GM18502 (cell line): ENCODE results near the gene KDM6B.

Source experiments
- ATAC-seq: cut with Tn5 transposase; IDR thresholded peaks from one replicate; pipeline ENCODE4 v1.9.1; 2021; ENCODE audit warnings: mild to moderate bottlenecking; ENCODE audit not compliant: unreplicated experiment, poor library complexity

The KDM6B gene

DNA sequence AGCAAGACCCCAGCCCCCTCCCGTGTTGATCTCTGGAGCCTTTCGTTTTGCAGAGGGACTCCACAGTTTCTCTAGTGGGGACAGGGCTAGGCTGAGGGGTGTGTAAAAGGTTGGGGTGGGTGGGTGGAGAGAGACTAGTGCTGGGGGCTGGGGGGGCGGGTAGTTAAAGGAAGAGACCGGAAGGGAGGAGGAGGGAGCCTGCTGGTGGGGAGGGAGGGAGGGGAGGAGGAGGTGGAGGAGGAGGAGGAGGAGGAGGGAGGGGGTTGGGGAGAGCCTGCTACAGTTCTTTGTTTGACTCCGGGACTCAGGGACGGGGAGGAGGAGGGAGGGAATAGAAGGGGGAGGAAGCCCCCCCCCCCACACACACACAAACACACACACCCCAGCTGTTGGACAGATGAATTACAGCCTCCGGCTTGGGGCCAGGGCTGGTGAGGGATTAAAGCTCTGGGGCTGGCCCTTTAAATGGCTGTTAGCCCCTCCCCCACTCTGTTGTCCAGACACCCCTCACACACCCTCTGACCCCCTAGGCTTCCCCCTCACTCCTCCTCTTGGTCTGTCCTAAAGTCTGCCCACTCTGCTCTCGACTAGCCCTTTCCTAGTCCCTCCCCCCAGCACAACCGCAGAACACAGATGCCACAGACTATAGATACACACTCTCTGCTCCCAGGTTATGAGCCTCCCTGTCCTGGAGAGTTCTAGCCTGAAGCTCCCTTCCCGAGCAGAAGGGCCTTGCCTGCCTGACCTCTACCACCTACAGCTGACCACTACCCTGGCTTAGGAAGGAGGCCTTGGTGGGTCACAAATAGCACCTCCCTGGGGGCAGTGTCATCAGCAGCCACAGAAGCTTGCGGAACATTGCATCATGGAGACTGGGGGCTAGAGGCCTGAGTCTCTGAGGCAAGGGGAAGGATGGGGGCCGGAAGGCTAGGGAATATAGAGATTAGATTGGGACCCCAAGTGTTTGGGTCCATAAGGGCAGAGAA, 4.4 kb downstream of the KDM6B start:
- ATAC-seq = no peak

DNA sequence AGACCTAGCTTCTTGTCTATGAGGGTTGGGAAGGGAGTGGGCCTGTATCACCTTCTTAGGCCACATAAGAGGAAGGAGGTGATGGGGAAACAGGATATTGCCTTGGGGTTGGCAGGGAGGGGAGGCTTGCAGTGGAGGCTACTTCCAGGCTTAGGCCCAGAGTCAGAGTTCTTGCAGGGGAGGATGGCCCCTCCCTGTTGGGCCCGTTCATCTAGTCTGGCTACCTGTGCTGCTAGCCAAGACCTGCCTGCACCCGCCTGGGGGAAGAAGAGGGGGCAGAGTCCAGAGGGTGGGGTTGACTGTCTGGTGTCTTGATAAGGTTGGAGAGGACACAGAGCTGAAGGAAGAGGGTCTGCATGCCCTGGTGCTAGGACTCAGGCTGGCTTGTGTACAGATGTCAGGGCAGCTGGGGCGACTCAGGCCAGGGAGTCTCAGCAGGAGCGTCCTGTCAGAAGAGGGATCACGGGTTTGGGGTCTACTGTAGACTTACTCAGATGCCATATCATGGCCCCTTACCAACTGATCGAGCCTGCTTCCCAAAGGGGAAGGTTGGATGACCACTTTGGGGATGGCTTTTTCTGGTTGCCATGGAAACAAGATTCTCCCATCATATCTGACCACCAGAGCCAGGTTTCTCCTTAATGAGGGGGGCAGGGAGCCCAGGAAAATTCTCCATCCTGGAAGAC, 5.3 kb downstream of the KDM6B start:
- ATAC-seq = no peak

DNA sequence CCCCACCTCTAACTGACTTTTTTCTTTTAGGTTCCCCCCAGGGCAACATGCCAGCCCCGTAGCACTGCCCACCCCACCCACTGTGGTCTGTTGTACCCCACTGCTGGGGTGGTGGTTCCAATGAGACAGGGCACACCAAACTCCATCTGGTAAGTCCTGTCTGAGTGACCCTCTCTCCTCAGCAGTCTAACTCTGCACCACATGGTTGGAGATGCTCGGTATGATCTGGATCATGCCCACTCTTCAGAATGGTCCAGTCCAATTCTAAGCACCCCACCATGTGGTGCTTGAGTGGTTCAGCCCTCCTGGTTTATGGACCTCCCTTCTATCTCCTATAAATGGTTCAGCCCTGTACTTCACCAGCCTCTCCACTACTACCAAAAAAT, 5.9 kb downstream of the KDM6B start:
- ATAC-seq = no peak

DNA sequence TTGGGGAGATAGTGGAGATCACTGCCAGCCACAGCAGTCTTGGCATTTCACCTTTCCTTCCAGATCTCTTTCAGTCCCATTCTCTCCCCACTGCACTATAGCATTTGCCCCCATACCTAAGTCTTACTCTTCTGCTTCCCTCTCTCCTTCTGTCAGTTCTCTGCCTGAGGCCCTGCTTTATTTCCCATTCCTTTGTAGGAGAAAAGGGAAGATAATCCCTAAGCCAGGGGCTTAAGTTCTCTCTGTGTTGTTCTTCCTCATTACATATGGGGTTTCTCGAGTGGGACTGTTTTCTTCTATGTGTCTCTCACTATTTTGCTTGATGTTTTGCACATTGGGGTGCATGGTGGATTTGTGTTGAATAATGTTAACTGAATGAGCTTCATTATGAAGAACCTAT, 6.4 kb downstream of the KDM6B start:
- no peak for ATAC-seq

DNA sequence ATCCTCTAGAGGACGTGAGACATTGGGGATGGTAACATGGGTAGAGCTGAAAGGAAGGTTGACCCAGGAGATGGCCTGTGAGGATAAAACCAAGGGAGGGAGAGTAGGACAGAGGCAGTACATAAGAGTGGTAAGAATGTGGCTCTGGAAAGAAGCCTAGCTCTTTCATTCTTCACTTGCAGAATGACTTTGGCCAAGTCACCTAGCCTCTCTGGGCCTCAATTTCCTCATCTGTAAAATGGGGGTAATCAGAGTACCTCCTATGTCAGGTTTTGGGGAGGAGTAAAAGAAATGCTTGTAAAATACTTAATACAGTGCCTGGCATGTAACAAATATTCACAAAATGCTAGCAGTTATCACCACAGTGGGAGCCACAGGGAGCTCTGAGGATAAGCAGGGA, 6.9 kb downstream of the KDM6B start:
- ATAC-seq = no peak

DNA sequence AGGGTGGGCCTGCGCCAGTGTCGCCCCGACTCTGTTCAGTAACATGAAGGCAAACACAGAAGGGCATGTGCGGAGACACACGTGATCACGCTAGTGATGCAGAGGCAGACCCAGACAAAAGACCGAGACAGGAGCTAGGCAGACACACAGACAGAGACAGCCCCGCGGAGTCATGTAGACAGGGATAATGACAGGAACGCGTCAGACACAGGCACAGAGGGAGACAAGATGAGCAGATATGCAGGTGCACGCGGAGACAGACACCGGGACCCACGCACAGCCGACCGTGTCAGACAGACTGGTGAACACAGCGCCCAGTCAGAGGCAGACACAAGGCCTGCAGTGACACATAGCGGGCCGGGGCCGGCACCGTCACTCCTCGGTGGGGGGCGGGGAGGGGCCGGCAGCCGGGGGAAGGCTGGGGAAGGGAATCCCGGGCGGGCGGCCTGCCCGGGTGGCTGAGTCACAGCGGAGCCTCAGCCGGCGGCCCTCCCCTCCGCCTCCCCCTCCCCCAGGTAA, 7.4 kb downstream of the KDM6B start:
- no peak for ATAC-seq

DNA sequence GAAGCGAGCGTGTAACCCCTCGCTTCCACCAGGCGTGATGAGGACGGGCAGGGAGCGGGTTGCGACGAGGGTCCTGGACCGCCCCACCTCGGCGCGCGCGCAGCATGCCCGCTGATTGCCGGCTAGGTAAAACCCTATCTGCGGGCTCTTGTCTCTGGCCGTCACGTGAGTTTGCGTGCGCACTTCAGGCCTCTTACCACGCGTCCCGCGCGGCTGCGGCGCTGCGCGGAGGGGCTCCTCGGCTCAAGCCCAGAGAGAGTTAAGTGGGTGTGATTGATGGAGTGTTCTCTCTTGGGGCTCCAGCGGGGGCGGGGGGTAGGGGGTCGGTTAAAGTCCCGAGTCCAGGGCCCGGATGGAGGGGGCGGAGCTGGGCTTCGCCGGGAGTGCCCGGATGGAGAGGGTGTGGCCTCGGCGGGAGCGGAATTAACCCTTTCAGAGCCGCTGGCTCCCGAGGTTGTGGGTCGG, 7.9 kb downstream of the KDM6B start:
- ATAC-seq = peak; percentile 15

DNA sequence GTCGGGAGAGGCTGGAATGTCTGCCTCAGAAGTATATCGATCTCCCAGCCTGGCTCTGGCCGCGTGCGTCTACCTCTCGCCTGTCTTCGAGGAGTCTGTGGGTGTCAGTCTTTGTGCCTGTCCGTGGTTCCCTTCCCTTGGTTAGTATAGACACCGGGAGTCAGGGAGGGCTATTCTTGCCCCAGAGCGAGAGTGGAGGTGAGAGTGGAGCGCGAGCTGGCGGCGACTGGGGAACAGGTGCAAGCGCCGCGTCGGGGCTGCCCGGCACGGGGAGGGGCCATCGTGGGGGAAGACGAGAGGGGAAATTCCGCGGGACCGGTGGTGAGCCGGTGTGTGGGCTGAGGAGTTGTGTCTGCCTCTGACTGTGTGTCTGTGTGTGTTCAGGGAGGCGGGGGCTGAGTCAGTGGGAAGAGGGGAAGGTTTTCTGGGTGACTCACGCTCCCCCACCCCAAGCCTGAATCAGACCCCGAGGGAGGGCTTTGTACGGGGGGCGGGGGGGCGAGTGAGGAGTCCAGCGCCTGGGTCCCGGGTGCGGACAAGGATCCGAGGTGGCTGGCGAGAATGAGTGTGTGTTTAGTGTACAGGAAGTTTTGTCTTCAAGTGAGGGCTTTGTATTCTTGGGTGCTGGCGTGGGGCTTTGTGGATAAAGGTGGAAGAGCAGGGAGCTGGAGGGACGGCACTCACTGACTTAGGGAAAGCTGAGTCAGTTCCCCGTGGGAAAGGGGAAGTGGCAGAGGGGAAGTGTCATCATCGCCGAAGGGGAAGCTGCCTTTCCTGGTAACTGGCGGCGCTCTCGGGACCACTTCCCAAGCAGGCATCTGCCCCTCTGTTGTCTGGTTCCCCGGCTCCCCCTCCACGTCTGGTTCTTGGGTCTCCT, 8.6 kb downstream of the KDM6B start:
- peak; percentile 41 for ATAC-seq

DNA sequence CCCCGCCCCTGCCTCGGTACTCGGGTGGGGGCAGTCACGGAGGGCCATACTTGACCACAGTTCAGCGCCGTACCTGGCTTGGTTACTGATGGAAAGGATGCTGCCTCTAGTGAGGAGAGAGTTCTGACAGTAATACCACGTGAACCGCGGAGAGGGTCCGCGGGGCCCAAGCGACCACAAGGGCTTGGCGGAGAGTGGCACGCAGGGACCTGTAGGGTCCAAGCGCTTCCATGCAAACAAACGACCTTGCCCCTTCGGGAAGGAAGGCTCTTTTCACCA, 9.2 kb downstream of the KDM6B start:
- ATAC-seq = peak; percentile 7

DNA sequence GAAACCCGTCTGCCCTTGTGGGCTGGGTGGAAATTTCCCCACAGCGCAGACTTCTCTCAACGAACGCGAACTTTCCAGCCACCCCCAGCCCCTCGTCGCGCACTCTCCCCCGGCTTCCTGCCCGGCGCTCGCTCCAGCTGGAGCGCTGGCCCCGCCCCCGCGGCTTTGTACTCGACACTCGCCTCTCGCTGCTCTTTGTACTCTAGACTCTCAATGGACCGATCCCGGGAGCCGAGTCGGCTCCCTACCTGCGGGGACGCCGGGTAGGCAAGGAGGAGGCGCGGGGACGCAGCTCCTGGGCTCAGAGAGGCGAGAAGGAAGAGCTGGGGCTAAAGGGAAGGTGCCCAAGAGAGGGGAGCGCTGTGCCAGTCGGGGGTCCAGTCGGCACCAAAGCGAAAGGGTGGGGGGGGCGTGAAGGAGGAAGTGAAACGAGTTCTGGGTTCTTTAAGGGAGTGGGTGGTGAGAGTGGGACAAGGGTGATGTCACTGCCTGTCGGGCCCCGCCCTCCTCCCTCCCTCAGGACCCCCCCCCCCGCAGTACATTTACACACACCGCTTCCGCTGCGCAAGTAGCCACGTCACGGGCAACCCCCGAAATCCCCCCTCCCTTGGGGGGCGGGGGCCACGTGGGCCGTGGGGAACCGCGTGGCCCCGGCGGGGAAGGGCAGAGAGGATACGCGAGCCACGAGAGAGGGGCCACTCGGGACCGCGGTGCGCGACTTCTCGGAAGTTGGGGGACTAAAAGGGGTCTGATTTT, 9.7 kb downstream of the KDM6B start:
- ATAC-seq = peak; percentile 26

DNA sequence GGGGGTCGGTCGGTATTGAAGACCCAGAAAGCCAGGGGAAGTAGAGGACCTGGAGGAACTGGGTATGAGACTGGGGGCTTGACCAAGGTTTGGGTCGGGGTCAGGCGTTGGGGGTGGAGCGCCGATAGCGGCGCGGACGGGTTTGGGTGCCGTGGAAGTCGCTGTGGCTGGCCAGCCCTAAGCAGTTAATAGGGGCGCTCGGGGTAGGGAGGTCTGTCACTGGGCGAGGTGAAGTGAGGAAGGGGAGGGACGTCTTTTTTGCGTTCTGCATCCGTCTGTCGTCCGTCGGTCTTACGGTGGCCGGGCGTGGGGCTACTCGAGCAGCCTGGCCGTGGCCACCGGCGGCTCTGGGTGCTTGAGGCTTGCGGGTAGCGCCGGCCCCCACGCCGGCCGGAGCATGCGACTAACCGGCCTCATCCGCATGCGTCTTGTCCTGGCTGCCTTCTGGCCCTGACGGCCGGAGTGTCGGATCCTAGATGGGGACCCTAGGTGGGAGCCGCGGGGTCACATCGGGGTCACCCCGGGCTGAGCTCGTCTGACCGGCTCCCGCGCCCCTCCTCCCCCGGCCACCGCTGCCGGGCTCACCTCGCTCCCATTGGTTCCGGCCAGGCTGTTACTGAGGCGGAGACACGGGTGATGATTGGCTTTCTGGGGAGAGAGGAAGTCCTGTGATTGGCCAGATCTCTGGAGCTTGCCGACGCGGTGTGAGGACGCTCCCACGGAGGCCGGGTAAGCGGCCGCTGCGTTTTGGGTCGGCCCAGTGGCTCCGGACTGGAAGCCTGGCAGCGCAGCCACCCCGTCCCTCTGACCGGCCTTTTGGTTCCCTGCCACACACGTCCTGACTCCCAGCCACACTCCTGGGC, 10.5 kb downstream of the KDM6B start:
- ATAC-seq = peak; percentile 51

DNA sequence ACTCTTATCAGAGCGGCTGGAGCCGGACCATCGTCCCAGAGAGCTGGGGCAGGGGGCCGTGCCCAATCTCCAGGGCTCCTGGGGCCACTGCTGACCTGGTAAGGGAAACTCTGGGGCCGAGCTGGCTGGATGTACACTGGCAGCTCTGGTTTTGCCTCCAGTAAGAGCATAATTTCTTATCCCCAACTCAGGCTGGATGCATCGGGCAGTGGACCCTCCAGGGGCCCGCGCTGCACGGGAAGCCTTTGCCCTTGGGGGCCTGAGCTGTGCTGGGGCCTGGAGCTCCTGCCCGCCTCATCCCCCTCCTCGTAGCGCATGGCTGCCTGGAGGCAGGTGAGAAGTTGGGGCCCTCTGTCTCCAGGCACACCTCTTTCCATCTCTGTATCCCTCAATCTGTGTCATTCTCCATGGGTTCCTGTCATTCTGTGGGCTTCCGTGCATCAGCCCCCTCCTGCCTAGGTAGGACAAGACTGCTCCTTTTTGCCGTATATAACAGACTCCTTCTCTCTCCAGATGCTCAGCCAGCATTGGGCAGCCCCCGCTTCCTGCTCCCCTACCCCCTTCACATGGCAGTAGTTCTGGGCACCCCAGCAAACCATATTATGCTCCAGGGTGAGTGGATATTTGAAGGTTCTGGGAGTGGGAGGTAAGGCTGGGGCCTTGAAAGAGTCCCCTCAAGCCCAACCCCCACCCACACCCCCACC, 11.5 kb downstream of the KDM6B start:
- no peak for ATAC-seq

DNA sequence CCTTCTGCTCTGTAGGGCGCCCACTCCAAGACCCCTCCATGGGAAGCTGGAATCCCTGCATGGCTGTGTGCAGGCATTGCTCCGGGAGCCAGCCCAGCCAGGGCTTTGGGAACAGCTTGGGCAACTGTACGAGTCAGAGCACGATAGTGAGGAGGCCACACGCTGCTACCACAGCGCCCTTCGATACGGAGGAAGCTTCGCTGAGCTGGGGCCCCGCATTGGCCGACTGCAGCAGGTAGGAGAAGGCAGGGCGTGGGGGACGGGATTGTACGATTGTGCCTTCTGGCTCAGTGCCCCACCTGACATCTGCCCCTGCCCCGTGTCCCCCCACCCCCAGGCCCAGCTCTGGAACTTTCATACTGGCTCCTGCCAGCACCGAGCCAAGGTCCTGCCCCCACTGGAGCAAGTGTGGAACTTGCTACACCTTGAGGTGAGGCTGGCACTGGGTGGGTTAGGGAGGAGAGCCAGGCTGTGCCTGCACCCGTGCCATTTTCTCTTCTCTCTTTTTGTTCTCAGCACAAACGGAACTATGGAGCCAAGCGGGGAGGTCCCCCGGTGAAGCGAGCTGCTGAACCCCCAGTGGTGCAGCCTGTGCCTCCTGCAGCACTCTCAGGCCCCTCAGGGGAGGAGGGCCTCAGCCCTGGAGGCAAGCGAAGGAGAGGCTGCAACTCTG, 12.2 kb downstream of the KDM6B start:
- no peak for ATAC-seq

DNA sequence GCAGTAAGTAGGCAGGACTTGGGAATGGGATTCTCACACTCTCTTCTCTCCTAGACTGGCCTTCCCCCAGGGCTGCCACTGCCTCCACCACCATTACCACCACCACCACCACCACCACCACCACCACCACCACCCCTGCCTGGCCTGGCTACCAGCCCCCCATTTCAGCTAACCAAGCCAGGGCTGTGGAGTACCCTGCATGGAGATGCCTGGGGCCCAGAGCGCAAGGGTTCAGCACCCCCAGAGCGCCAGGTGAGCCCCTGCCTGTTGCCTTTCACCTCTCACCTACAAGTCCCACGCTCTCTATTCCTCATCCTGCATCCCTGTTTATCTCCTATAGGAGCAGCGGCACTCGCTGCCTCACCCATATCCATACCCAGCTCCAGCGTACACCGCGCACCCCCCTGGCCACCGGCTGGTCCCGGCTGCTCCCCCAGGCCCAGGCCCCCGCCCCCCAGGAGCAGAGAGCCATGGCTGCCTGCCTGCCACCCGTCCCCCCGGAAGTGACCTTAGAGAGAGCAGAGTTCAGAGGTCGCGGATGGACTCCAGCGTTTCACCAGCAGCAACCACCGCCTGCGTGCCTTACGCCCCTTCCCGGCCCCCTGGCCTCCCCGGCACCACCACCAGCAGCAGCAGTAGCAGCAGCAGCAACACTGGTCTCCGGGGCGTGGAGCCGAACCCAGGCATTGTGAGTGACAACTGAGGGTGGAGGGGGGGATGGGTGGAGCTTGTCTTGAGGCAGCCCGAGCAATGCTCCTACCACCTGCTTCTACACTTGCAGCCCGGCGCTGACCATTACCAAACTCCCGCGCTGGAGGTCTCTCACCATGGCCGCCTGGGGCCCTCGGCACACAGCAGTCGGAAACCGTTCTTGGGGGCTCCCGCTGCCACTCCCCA, 13.0 kb downstream of the KDM6B start:
- no peak for ATAC-seq

DNA sequence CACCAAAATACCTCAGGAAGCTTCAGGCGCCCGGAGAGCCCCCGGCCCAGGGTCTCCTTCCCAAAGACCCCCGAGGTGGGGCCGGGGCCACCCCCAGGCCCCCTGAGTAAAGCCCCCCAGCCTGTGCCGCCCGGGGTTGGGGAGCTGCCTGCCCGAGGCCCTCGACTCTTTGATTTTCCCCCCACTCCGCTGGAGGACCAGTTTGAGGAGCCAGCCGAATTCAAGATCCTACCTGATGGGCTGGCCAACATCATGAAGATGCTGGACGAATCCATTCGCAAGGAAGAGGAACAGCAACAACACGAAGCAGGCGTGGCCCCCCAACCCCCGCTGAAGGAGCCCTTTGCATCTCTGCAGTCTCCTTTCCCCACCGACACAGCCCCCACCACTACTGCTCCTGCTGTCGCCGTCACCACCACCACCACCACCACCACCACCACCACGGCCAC, 14.1 kb downstream of the KDM6B start:
- ATAC-seq = no peak

DNA sequence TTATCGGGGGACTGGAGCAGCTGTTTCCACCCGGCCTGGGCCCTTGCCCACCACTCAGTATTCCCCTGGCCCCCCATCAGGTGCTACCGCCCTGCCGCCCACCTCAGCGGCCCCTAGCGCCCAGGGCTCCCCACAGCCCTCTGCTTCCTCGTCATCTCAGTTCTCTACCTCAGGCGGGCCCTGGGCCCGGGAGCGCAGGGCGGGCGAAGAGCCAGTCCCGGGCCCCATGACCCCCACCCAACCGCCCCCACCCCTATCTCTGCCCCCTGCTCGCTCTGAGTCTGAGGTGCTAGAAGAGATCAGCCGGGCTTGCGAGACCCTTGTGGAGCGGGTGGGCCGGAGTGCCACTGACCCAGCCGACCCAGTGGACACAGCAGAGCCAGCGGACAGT, 14.7 kb downstream of the KDM6B start:
- no peak for ATAC-seq
